Measurements from ENCODE around the gene NUP133. TPM values are rescaled to one million over a fixed set of nuclear protein-coding genes. Genes with fewer than 3 reads are reported as not detected.

NUP133 gene
- total and polyA plus RNA-seq, 4 donors: 5.7 to 22.7 (median 10.4) TPM

GRCh38 chr1:229550812-229551567 is 42.8 kb upstream of the NUP133 start:
- Histone ChIP-seq H3K4me3 (ENCODE audit: low read depth in 1 of 3, low read length in 3 of 3) (no peak overlapping the region), H3K27ac (ENCODE audit: low read depth in 1 of 2, low read length in 2 of 2) (peak overlapping the region in 1 of 2 donors; percentile 38), H3K4me1 (ENCODE audit: control insufficient read depth in 4 of 4, insufficient read depth in 4 of 4, low read length in 3 of 4) (peaks cover 5 to 23% (median 7%) of the 10 kb centered on the region in 4 donors), H3K9ac (ENCODE audit: low read depth in 1 of 2, low read length in 2 of 2) (no peak overlapping the region), H3K9me3 (ENCODE audit: control insufficient read depth in 4 of 4, low read length in 3 of 4) (no peaks in the 10 kb centered on the region), H3K36me3 (ENCODE audit: control insufficient read depth in 4 of 4, insufficient read depth in 3 of 4, low read depth in 1 of 4, low read length in 3 of 4) (peaks cover 0 to 13% (median 9%) of the 10 kb centered on the region in 4 donors), H3K27me3 (ENCODE audit: control insufficient read depth in 4 of 4, insufficient read depth in 4 of 4, low read length in 3 of 4) (no peaks in the 10 kb centered on the region)
- DNase-seq (ENCODE audit: low spot score): no peak
- 32% methylated on average over 3 of the region's 3 CpGs for WGBS
- TF ChIP-seq SP1 (IDR thresholded peaks at IDR 0.05) (peak; percentile 18), HNF4A (conservative IDR thresholded peaks at IDR 0.05) (peak in 1 of 2 donors; percentile 36), TAF1 (conservative IDR thresholded peaks at IDR 0.05) (no peak)

GRCh38 chr1:229547542-229547941 is 39.4 kb upstream of the NUP133 start:
- H3K9me3 ChIP-seq (ENCODE audit: control insufficient read depth in 4 of 4, low read length in 3 of 4): no peaks in the 10 kb centered on the region
- WGBS: 97% methylated on average over 7 of the region's 7 CpGs
- no peak overlapping the region for H3K4me3 ChIP-seq (ENCODE audit: low read depth in 1 of 3, low read length in 3 of 3)
- no peaks in the 10 kb centered on the region for H3K27me3 ChIP-seq (ENCODE audit: control insufficient read depth in 4 of 4, insufficient read depth in 4 of 4, low read length in 3 of 4)
- peaks cover 5 to 18% (median 7%) of the 10 kb centered on the region in 4 donors for H3K4me1 ChIP-seq (ENCODE audit: control insufficient read depth in 4 of 4, insufficient read depth in 4 of 4, low read length in 3 of 4)
- TF ChIP-seq HNF4A (conservative IDR thresholded peaks at IDR 0.05) (no peak), NR2F2 (IDR thresholded peaks at IDR 0.05) (no peak), HNF4G (IDR thresholded peaks at IDR 0.05) (no peak), JUND (IDR thresholded peaks at IDR 0.05) (no peak), GABPA (IDR thresholded peaks at IDR 0.05 in 1 of 2, conservative IDR thresholded peaks at IDR 0.05 in 1 of 2) (no peak), RXRA (IDR thresholded peaks at IDR 0.05) (no peak), RAD21 (IDR thresholded peaks at IDR 0.05) (no peak), SP1 (IDR thresholded peaks at IDR 0.05) (no peak), REST (IDR thresholded peaks at IDR 0.05) (no peak), ZBTB33 (IDR thresholded peaks at IDR 0.05) (no peak)
- H3K9ac ChIP-seq (ENCODE audit: low read depth in 1 of 2, low read length in 2 of 2): no peak overlapping the region
- peaks cover 3 to 20% (median 16%) of the 10 kb centered on the region in 4 donors for H3K36me3 ChIP-seq (ENCODE audit: control insufficient read depth in 4 of 4, insufficient read depth in 3 of 4, low read depth in 1 of 4, low read length in 3 of 4)
- DNase-seq (ENCODE audit: low spot score): no peak
- H3K27ac ChIP-seq (ENCODE audit: low read depth in 1 of 2, low read length in 2 of 2): no peak overlapping the region

- no peak for DNase-seq (ENCODE audit: low spot score)
These were observed 36.4 kb upstream of the NUP133 start for GRCh38 chr1:229544587-229544986.

More at GRCh38 chr1:229544587-229544986, 36.4 kb upstream of the NUP133 start:
- no peak overlapping the region for H3K9ac ChIP-seq (ENCODE audit: low read depth in 1 of 2, low read length in 2 of 2)
- H3K9me3 ChIP-seq (ENCODE audit: control insufficient read depth in 4 of 4, low read length in 3 of 4): no peaks in the 10 kb centered on the region
- no peaks in the 10 kb centered on the region for H3K27me3 ChIP-seq (ENCODE audit: control insufficient read depth in 4 of 4, insufficient read depth in 4 of 4, low read length in 3 of 4)
- no peak overlapping the region for H3K4me3 ChIP-seq (ENCODE audit: low read depth in 1 of 3, low read length in 3 of 3)
- WGBS: 100% methylated on average over 1 of the region's 1 CpG
- H3K27ac ChIP-seq (ENCODE audit: low read depth in 1 of 2, low read length in 2 of 2): no peak overlapping the region
- TF ChIP-seq RAD21 (IDR thresholded peaks at IDR 0.05): no peak
- no peak for TF ChIP-seq SP1 (IDR thresholded peaks at IDR 0.05)
- no peak for TF ChIP-seq EGR1 (IDR thresholded peaks at IDR 0.05; ENCODE audit: low read depth in 2 of 2)
- TF ChIP-seq ZBTB33 (IDR thresholded peaks at IDR 0.05): no peak
- no peak for TF ChIP-seq FOXA2 (IDR thresholded peaks at IDR 0.05)
- no peak for TF ChIP-seq TAF1 (conservative IDR thresholded peaks at IDR 0.05)
- no peak for TF ChIP-seq YY1 (IDR thresholded peaks at IDR 0.05)
- no peak for TF ChIP-seq HNF4G (IDR thresholded peaks at IDR 0.05)
- no peak for TF ChIP-seq MAX (IDR thresholded peaks at IDR 0.05)
- no peak for TF ChIP-seq RXRA (IDR thresholded peaks at IDR 0.05)
- TF ChIP-seq JUND (IDR thresholded peaks at IDR 0.05): no peak
- TF ChIP-seq FOXA1 (IDR thresholded peaks at IDR 0.05): no peak
- TF ChIP-seq NR2F2 (IDR thresholded peaks at IDR 0.05): no peak
- TF ChIP-seq ATF3 (IDR thresholded peaks at IDR 0.05): no peak
- H3K4me1 ChIP-seq (ENCODE audit: control insufficient read depth in 4 of 4, insufficient read depth in 4 of 4, low read length in 3 of 4): peaks cover 0 to 10% (median 1%) of the 10 kb centered on the region in 4 donors
- peaks cover 3 to 24% (median 19%) of the 10 kb centered on the region in 4 donors for H3K36me3 ChIP-seq (ENCODE audit: control insufficient read depth in 4 of 4, insufficient read depth in 3 of 4, low read depth in 1 of 4, low read length in 3 of 4)

All from liver (tissue), 9 donors.